OCI-LY7 (cell line): ENCODE results near the gene ZFAND4. TPM values are rescaled to one million over a fixed set of nuclear protein-coding genes. Genes with fewer than 3 reads are reported as not detected.
"Not testable (repeated sequence)": the region's sequence is repeated elsewhere in the genome, so short reads cannot be mapped to it uniquely, and the experiment has no call there.

ENCODE experiments used
- BruUV-seq: library from RNA; stranded (reverse); fragments of 400-500 nt; replicated peaks from 2 replicates; lab custom pipeline; 2021; lab: Mats Ljungman, UMichigan
- CTCF ChIA-PET: fragments of 300-600 bp; sonication (Branson Sonifier 250); formaldehyde crosslinking; loops from one replicate; lab custom pipeline; 2022; ENCODE audit warnings: antibody characterized with exemption; ENCODE audit not compliant: unreplicated experiment; lab: Charles Lee
- POLR2A ChIA-PET: fragments of 300-600 bp; sonication (Branson Sonifier 250); formaldehyde crosslinking; loops from one replicate; lab custom pipeline; 2022; ENCODE audit warnings: antibody characterized with exemption; lab: Charles Lee
- DNase-seq: peaks from one replicate; pipeline ENCODE4 v3.0.0-alpha.2; 2015; ENCODE audit warnings: low spot score
- H2AFZ ChIP-seq: fragments of 200-600 bp; sonication (generic), shearing (Covaris generic); 2 replicates; pipeline ENCODE4 v1.6.1; 2014; ENCODE audit warnings: mild to moderate bottlenecking, antibody characterized with exemption, low read length, moderate library complexity
- H3K27ac ChIP-seq: fragments of 200-600 bp; sonication (generic); 2 replicates; pipeline ENCODE4 v1.5.1; 2014; ENCODE audit warnings: mixed run types, low read depth, mild to moderate bottlenecking, moderate library complexity, low read length, inconsistent platforms; ENCODE audit not compliant: poor library complexity, severe bottlenecking
- H3K36me3 ChIP-seq: fragments of 200-600 bp; sonication (generic); 2 replicates; pipeline ENCODE4 v1.6.1; 2014; ENCODE audit warnings: mild to moderate bottlenecking, antibody characterized with exemption, low read length, moderate library complexity, mixed read lengths; ENCODE audit not compliant: insufficient read depth
- H3K4me1 ChIP-seq: fragments of 200-600 bp; sonication (generic); 2 replicates; pipeline ENCODE4 v1.5.1; 2014; ENCODE audit warnings: mild to moderate bottlenecking, low read length; ENCODE audit not compliant: insufficient read depth, poor library complexity, severe bottlenecking
- H3K4me2 ChIP-seq: fragments of 200-600 bp; sonication (generic); 2 replicates; pipeline ENCODE4 v1.6.1; 2014; ENCODE audit warnings: mild to moderate bottlenecking, low read length
- H3K4me3 ChIP-seq: fragments of 200-600 bp; sonication (generic); 2 replicates; pipeline ENCODE4 v1.5.1; 2014; ENCODE audit warnings: mild to moderate bottlenecking, low read depth, low read length; ENCODE audit not compliant: poor library complexity, severe bottlenecking
- H3K79me2 ChIP-seq: fragments of 200-600 bp; sonication (generic); 2 replicates; pipeline ENCODE4 v1.6.1; 2016; ENCODE audit warnings: low read depth, mild to moderate bottlenecking, low read length, moderate library complexity, mixed read lengths; ENCODE audit not compliant: insufficient read depth
- H3K9me2 ChIP-seq: fragments of 200-600 bp; sonication (generic); 2 replicates; pipeline ENCODE4 v1.6.1; 2016; ENCODE audit warnings: mild to moderate bottlenecking, low read length, mixed read lengths; ENCODE audit not compliant: insufficient read depth
- H3K9me3 ChIP-seq: fragments of 200-600 bp; sonication (generic); 2 replicates; pipeline ENCODE4 v1.6.1; 2014; ENCODE audit warnings: mild to moderate bottlenecking, mixed run types, low read length, mixed read lengths
- H4K20me1 ChIP-seq: fragments of 200-600 bp; sonication (generic); 2 replicates; pipeline ENCODE4 v1.6.1; 2014; ENCODE audit warnings: mild to moderate bottlenecking, antibody characterized with exemption, low read length, moderate library complexity, mixed read lengths; ENCODE audit not compliant: insufficient read depth
- CTCF ChIP-seq: fragments of 200-600 bp; sonication (generic); conservative IDR thresholded peaks from 2 replicates; pipeline ENCODE4 v1.5.1; 2014; ENCODE audit warnings: mild to moderate bottlenecking, antibody characterized with exemption, low read length, moderate library complexity, mixed read lengths
- EZH2phosphoT487 ChIP-seq: fragments of 200-600 bp; sonication (generic); IDR thresholded peaks from 2 replicates; pipeline ENCODE4 v1.6.1; 2018; ENCODE audit warnings: low read depth, borderline replicate concordance, mild to moderate bottlenecking, mixed run types, antibody characterized with exemption, low read length, moderate library complexity, mixed read lengths
- intact Hi-C: fragments of 100-400 bp; cut with micrococcal nuclease; formaldehyde crosslinking; loops from one replicate; pipeline ENCODE4 v1.10.0; 2022; ENCODE audit not compliant: unreplicated experiment
- total RNA-seq, 2 experiments: library from RNA; depleted of rRNA in 1 of 2; stranded (reverse); fragments of >200 nt in 1 of 2; shearing (Covaris generic) in 1 of 2; gene quantifications; 2 replicates each; pipeline ENCODE4 v1.2.3, GENCODE V29; 2014 to 2022

Gene ZFAND4
- total RNA-seq, 2 experiments from 2014 or later = 18.6 to 35.8 TPM

DNA sequence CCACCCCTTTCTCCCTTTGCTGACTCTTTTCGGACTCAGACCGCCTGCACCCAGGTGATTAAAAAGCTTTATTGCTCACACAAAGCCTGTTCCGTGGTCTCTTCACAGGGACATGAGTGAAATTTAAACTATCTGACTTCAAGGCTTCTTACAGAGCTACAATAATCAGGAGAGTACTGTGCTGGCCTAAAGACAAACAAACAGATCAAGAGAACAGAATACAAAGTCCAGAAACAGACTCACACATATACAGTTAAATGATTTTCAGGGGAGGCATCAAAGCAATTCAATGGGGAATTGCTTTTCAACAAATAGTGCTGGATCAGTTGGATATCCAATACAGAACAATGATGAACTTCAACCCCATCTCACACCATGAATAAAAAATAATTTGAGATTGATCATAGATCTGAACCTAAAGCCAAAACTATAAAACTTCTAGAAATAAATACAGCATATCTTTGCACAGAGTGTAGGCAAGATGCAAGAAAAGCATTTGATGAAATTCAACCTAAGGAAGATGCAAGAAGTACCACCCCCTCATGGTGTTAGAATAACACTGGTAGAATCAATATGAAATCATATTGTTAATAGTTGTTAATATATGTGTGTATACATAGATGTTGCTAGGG, 96.5 kb downstream of the ZFAND4 start:
- Histone ChIP-seq H3K79me2 (peaks cover 9% of the 10 kb centered on the region; the same call in 1 of the 2 replicates), H3K4me2 (no peak overlapping the region), H3K4me3 (no peak overlapping the region), H3K9me2 (no peaks in the 10 kb centered on the region), H4K20me1 (no peaks in the 10 kb centered on the region), H2AFZ (no peak overlapping the region), H3K27ac (no peak overlapping the region), H3K4me1 (peaks cover 10% of the 10 kb centered on the region), H3K36me3 (no peaks in the 10 kb centered on the region), H3K9me3 (no peaks in the 10 kb centered on the region)
- TF ChIP-seq CTCF = no peak
- TF ChIP-seq EZH2phosphoT487 = no peak
- CTCF ChIA-PET = no interaction called here
- POLR2A ChIA-PET = interaction anchor here (0.6 to 0.7 kb wide), 4 partner anchors 13 to 78 kb away, joined by 3 to 5 read pairs (median 4); no protein-coding TSS in a partner anchor
- no TSS peak for BruUV-seq
- intact Hi-C loops = no loop called here
- DNase-seq = no peak

DNA sequence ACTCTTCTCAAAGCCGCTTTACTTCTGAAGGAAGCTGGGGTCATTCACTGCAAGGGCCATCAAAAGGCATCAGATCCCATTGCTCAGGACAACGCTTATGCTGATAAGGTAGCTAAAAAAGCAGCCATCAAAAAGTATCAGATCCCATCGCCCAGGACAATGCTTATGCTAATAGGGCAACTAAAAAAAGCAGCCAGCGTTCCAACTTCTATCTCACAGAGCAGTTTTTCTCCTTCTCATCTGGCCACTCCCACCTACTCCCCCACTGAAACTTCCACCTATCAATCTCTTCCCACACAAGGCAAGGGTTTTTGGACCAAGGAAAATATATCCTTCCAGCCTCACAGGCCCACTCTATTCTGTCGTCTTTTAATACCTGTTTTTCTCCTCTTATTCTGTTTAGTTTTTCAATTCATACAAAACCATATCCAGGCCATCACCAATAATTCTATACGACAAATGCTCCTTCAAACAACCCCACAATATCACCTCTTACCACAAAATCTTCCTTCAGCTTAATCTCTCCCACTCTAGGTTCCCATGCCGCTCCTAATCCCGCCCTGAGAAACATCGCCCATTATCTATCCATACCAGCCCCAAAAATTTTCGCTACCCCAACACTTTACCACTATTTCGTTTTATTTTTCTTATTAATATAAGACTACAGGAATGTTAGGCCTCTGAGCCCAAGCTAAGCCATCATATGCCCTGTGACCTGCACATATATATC, 97.4 kb downstream of the ZFAND4 start:
- H3K4me1 ChIP-seq, H3K79me2 ChIP-seq, H3K27ac ChIP-seq, H3K4me2 ChIP-seq, H4K20me1 ChIP-seq, intact Hi-C loops, H2AFZ ChIP-seq, H3K4me3 ChIP-seq, H3K9me2 ChIP-seq, CTCF ChIA-PET, H3K9me3 ChIP-seq, BruUV-seq, DNase-seq, H3K36me3 ChIP-seq: not testable (repeated sequence)
- POLR2A ChIA-PET = interaction anchor here (0.6 to 1.0 kb wide), 2 partner anchors 12 to 68 kb away, joined by 3 to 5 read pairs; no protein-coding TSS in a partner anchor

- Histone ChIP-seq H3K4me3 (no peak overlapping the region), H2AFZ (no peak overlapping the region), H3K79me2 (no peaks in the 10 kb centered on the region), H3K4me1 (no peaks in the 10 kb centered on the region), H3K9me3 (no peaks in the 10 kb centered on the region), H3K4me2 (no peak overlapping the region), H3K9me2 (no peaks in the 10 kb centered on the region), H3K27ac (no peak overlapping the region), H4K20me1 (no peaks in the 10 kb centered on the region), H3K36me3 (no peaks in the 10 kb centered on the region)
- CTCF ChIA-PET = no interaction called here
- intact Hi-C loops = no loop called here
- POLR2A ChIA-PET = no interaction called here
- TF ChIP-seq CTCF (no peak), EZH2phosphoT487 (no peak)
- DNase-seq = no peak
- BruUV-seq = no TSS peak
Observed at GRCh38 chr10:45569471-45569870, 103.1 kb downstream of the ZFAND4 start.
